SU-DHL-6 (cell line): ENCODE data around the gene ARHGAP45.

ENCODE experiments used
- H2AFZ ChIP-seq: fragments of 200-600 bp; sonication (generic); 2 replicates; pipeline ENCODE4 v1.6.1; 2014; ENCODE audit warnings: low read depth, mild to moderate bottlenecking, moderate library complexity, mixed read lengths, antibody characterized with exemption, low read length; ENCODE audit not compliant: severe bottlenecking
- H3F3A ChIP-seq: fragments of 200-600 bp; shearing (Covaris generic); 2 replicates; pipeline ENCODE4 v1.6.0; 2016; ENCODE audit warnings: antibody characterized with exemption, mild to moderate bottlenecking; ENCODE audit not compliant: insufficient read depth
- H3K27ac ChIP-seq: fragments of 200-600 bp; sonication (generic); 2 replicates; pipeline ENCODE4 v1.5.1; 2016; ENCODE audit warnings: low read depth, mild to moderate bottlenecking, low read length, moderate library complexity, mixed read lengths
- H3K27me3 ChIP-seq: fragments of 200-600 bp; sonication (generic), shearing (Covaris generic); 2 replicates; pipeline ENCODE4 v1.6.0; 2014; ENCODE audit warnings: mild to moderate bottlenecking, low read length
- H3K36me3 ChIP-seq: fragments of 200-600 bp; sonication (generic); 2 replicates; pipeline ENCODE4 v1.6.1; 2014; ENCODE audit warnings: mild to moderate bottlenecking, low read length, mixed read lengths
- H3K4me2 ChIP-seq: fragments of 300-600, 200-600 bp; shearing (Covaris generic), sonication (generic); 2 replicates; pipeline ENCODE4 v1.6.0; 2014; ENCODE audit warnings: low read length, low read depth, mild to moderate bottlenecking; ENCODE audit not compliant: poor library complexity, severe bottlenecking
- H3K4me3 ChIP-seq: fragments of 200-600 bp; sonication (generic); 2 replicates; pipeline ENCODE4 v1.5.1; 2014; ENCODE audit warnings: antibody characterized with exemption, low read length, mild to moderate bottlenecking, mixed read lengths; ENCODE audit not compliant: insufficient read depth, poor library complexity, severe bottlenecking
- H3K79me2 ChIP-seq: fragments of 200-600 bp; sonication (generic); 2 replicates; pipeline ENCODE4 v1.6.1; 2014; ENCODE audit warnings: mild to moderate bottlenecking, low read length, moderate library complexity; ENCODE audit not compliant: insufficient read depth
- H3K9ac ChIP-seq: fragments of 200-600 bp; sonication (generic); 2 replicates; pipeline ENCODE4 v1.7.0; 2014; ENCODE audit warnings: mild to moderate bottlenecking, low read length
- H3K9me2 ChIP-seq: fragments of 200-600 bp; sonication (generic); replicated peaks from 2 replicates; pipeline ENCODE4 v1.6.1; 2014; ENCODE audit warnings: low read length; ENCODE audit not compliant: insufficient read depth
- H3K9me3 ChIP-seq: fragments of 200-600 bp; sonication (generic); 2 replicates; pipeline ENCODE4 v1.6.1; 2014; ENCODE audit warnings: low read length, mixed read lengths; ENCODE audit not compliant: insufficient read depth
- H4K20me1 ChIP-seq: fragments of 200-600 bp; sonication (generic); 2 replicates; pipeline ENCODE4 v1.6.1; 2014; ENCODE audit warnings: low read depth, mild to moderate bottlenecking, antibody characterized with exemption, low read length, moderate library complexity, mixed read lengths
- CTCF ChIP-seq: fragments of 200-600 bp; sonication (generic); IDR thresholded peaks from one replicate; pipeline ENCODE4 v1.5.1; 2017; ENCODE audit warnings: antibody characterized with exemption, mild to moderate bottlenecking, low read length, moderate library complexity; ENCODE audit not compliant: insufficient read depth, poor library complexity, severe bottlenecking
- EZH2phosphoT487 ChIP-seq: fragments of 200-600 bp; sonication (generic), shearing (Covaris generic); conservative IDR thresholded peaks from 2 replicates; pipeline ENCODE4 v1.6.1; 2018; ENCODE audit warnings: mild to moderate bottlenecking, antibody characterized with exemption, low read length, moderate library complexity, mixed read lengths

The ARHGAP45 gene

GRCh38 chr19:1072371-1073015 lies 5.5 kb downstream of the ARHGAP45 start:
- Histone ChIP-seq H3K36me3 (peaks cover 8% of the 10 kb centered on the region), H3K9ac (no peak overlapping the region), H3K9me3 (no peaks in the 10 kb centered on the region), H3K27me3 (no peaks in the 10 kb centered on the region), H3K4me2 (no peak overlapping the region), H3K27ac (no peak overlapping the region), H4K20me1 (no peaks in the 10 kb centered on the region), H3F3A (peaks cover 53% of the 10 kb centered on the region), H2AFZ (no peak overlapping the region), H3K79me2 (peaks cover 21% of the 10 kb centered on the region), H3K4me3 (no peak overlapping the region), H3K9me2 (no peaks in the 10 kb centered on the region)
- no peak for TF ChIP-seq EZH2phosphoT487
- no peak for TF ChIP-seq CTCF

DNA sequence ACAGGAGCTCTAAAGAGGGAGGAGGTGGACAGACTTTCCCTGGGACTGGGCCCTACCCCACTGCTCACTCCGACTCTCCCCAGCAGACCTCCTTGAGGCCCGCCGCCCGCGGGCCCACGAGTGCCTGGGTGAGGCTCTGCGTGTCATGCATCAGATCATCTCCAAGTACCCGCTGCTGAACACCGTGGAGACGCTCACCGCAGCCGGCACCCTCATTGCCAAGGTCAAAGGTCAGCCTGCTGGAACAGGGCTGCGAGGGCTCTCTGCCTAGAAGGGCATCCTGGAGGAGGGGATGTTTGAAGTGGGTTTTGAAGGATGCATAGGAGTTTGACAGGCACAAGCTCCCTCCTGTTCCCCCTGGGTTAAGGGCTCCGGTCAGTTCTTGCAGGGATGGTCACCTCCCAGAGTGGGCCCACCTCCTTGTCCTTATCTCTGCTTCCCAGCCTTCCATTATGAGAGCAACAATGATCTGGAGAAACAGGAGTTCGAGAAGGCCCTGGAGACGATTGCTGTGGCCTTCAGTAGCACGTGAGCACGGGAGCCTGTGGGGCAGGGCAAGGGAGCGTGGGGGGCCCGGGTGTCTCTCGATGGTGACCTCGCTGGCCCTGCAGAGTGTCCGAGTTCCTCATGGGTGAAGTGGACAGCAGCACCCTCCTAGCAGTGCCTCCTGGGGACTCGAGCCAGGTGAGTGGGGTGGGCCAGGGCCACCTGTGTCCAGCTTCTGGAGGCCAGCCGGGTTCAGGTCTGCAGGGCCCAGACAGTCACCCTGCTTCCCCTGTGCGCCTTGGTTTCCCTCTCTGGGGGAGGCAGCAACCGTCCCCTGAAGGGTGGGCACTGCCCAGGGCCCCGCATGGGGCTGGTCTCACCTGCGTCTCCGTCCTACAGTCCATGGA lies 6.3 kb downstream of the ARHGAP45 start:
- Histone ChIP-seq H3K4me2 (no peak overlapping the region), H3K79me2 (peaks cover 14% of the 10 kb centered on the region), H3K27me3 (no peaks in the 10 kb centered on the region), H2AFZ (no peak overlapping the region), H3K27ac (no peak overlapping the region), H3K9me3 (no peaks in the 10 kb centered on the region), H3K36me3 (peaks cover 8% of the 10 kb centered on the region), H3F3A (peaks cover 48% of the 10 kb centered on the region), H3K4me3 (no peak overlapping the region), H3K9me2 (no peaks in the 10 kb centered on the region), H4K20me1 (no peaks in the 10 kb centered on the region), H3K9ac (no peak overlapping the region)
- TF ChIP-seq EZH2phosphoT487: no peak
- no peak for TF ChIP-seq CTCF

GRCh38 chr19:1073956-1074517 lies 7.1 kb downstream of the ARHGAP45 start:
- no peak for TF ChIP-seq CTCF
- TF ChIP-seq EZH2phosphoT487: no peak
- Histone ChIP-seq H3K9ac (peak overlapping the region; percentile 49; the same call in 1 of the 2 replicates), H3K9me3 (no peaks in the 10 kb centered on the region), H3F3A (peaks cover 44% of the 10 kb centered on the region), H3K4me2 (peak overlapping the region; percentile 62), H2AFZ (no peak overlapping the region), H3K36me3 (peaks cover 8% of the 10 kb centered on the region), H3K9me2 (no peaks in the 10 kb centered on the region), H3K27me3 (no peaks in the 10 kb centered on the region), H3K27ac (peak overlapping the region; percentile 79), H3K4me3 (peak overlapping the region; percentile 35), H3K79me2 (peaks cover 7% of the 10 kb centered on the region), H4K20me1 (no peaks in the 10 kb centered on the region)
